SW480 (cell line): ENCODE data around the gene ADPRHL1.
"Not testable (repeated sequence)": the region's sequence is repeated elsewhere in the genome, so short reads cannot be mapped to it uniquely, and the experiment has no call there.

Experiments used
- DNase-seq: peaks from one replicate; pipeline ENCODE4 v3.0.0-alpha.2; 2016; ENCODE audit warnings: low spot score

Gene ADPRHL1

DNA sequence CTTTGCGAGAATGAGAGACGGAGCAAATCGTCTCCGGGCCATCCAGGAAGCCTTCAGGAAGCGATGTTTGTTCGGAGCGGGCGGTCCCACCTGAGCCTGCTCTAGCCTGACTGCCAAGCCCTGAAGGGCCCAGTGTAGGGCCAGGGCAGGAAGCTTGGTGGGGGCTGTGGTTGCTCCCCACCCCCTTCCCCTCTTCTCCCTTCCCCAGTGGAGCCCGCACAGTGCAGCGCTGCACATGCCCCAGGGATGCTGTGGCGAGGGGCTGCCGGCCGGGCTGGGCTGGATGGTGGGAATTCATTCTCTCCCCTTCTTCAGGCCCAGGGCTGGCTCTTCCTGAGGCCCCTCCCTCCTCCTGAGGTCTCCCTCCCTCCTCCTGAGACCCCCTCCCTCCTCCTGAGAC is 82.2 kb downstream of the ADPRHL1 start:
- DNase-seq: no peak

GRCh38 chr13:113369881-113370280 is 83.4 kb downstream of the ADPRHL1 start:
- no peak for DNase-seq

DNA sequence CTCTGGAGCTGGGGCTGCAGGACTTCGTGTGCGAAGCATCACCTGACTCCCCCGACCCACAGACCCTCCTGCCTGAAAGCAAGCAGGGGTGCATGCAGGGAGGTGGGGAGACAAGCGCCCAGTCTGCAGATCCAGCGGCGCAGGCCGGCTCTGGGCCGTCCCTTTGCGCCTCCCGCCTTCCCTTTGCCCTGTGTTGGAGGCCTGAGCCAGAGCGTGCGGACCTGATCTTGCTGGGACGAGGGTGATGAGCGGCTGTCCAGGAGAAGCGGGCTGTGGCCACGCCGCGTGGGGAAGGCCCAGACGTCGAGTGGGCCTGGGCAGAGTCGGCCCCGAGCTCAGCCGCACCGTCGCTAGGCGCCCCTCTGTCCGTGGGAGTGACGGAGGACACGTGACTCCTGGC is 84.1 kb downstream of the ADPRHL1 start:
- DNase-seq: no peak

- not testable (repeated sequence) for DNase-seq
Measured at GRCh38 chr13:113368353-113368752, 84.9 kb downstream of the ADPRHL1 start.

GRCh38 chr13:113367771-113368170 is 85.5 kb downstream of the ADPRHL1 start:
- no peak for DNase-seq

DNA sequence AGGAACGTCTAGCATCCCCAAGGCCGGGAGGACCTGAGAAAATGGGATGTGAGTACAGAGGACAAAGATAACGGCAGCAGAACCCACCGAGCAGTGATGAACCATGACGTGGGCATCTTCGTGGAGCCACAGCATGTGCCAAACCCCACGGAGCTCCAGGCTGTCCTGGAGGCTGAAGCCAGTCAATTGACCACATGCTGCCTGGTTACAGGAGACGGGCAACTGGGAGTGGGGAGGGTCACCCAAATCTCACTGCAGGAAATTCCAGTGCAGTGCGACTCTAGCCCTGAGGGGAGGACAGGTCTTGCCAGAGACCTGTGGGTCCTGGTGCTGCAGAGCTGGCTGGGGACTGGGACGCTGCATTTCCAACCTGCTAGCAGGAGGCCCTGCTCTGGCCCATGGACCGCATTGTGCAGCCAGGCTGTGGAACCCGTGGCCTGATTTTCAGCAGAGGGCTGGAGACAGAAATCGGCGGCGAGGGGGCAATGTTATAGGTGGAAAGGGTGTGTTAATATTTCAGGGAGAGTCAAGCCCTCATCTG is 86.2 kb downstream of the ADPRHL1 start:
- DNase-seq: no peak

GRCh38 chr13:113365971-113366588 is 87.2 kb downstream of the ADPRHL1 start:
- no peak for DNase-seq

GRCh38 chr13:113365583-113365970 is 87.7 kb downstream of the ADPRHL1 start:
- DNase-seq: no peak

GRCh38 chr13:113364901-113365582 is 88.2 kb downstream of the ADPRHL1 start:
- no peak for DNase-seq

- no peak for DNase-seq
Measured at GRCh38 chr13:113364311-113364889, 88.9 kb downstream of the ADPRHL1 start.

DNA sequence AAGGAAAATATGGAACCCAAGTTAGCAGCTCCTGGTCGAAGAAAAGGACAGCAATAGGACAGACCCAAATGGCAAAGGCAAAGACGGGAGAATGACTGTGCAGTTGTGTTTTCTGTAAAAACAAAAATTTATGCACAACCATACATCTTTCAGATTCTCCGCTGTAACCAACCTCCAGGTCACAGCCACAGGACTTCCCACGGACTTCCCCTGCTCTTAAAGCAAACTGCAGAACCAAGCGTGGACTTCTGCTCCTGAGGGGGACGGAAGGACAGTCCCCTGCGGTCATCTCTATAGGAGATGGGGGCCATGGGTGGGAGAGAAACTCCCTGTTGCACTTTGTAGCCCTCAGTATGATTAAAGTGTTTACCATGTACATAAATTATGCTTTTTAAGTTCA is 91.9 kb downstream of the ADPRHL1 start:
- no peak for DNase-seq

DNA sequence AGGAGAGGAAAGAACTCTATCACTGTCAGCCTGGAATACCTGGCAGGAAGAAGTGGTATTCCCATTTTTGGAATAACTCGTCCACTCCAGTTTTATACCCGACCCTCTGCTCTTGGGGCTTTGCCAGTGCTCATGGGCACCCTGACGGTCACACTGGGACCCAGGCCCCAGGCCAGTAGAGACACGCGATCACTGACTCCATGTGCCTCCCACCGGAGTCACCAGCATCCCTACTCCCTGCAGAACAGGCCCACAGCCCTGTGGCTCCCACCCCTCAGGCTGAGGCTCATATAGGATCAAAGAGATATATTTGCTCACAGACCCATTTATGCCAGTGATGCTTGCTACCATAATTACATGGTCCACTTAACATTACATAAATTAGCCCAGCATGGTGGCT is 92.8 kb downstream of the ADPRHL1 start:
- DNase-seq: no peak

DNA sequence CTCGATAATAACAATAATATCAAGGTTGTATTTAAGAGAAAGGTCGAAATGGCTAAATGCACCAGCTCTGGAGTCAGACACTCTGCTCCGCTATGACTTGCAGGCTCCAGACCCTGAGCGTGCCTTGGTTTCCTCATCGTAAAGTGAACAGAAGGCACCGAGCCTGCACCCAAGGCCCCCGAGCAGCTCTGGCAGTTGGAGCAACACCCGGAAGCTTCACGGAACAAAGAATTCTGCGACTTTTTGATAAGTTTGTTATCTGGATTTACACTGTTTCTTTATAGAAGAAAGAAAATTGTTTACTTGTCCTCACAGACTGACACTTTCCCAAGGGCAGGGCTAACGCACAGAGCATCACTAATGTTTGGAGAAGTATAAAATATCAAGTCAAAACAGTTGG is 93.7 kb downstream of the ADPRHL1 start:
- no peak for DNase-seq

DNA sequence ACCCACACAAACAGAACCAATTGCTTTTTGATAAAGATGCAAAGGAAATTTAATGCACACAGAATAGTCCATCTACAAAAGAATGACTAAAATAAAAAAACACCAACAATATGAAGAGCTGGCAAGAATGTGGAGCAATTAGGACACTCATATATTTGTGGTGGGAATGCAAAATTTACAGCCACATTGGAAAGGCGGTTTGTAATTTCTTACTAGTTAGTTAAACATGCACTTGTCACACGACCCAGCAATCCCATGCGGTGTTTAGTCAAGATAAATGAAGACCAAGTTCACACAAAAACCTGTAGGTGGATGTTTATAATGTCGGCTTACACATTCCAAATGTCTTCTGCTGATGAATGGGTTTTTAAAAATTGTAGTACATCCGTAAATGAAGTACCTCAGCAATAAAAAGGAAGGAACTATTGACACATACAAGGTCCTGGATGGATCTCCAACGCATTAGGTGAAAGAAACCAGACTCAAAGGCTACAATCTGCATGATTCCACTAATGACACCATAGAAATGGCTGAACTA is 94.6 kb downstream of the ADPRHL1 start:
- no peak for DNase-seq

DNA sequence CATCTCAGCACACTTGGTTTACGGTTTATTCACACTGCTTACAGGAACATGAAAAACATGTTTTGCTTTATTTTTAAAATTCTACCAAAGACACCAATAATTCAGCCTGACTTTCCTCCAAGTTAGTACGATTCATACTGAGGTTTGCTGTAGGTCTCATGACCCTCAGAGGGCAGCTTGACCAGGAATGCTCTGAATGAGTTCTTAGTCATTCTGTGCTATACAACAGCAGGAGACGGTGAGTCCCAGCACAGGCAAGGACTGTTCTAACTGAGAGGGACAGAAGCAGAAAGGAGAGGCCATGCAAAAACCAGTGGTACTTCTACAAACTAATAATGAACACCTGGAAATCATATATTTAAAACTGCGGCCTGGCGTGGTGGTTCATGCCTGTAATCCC is 95.8 kb downstream of the ADPRHL1 start:
- DNase-seq: no peak

DNA sequence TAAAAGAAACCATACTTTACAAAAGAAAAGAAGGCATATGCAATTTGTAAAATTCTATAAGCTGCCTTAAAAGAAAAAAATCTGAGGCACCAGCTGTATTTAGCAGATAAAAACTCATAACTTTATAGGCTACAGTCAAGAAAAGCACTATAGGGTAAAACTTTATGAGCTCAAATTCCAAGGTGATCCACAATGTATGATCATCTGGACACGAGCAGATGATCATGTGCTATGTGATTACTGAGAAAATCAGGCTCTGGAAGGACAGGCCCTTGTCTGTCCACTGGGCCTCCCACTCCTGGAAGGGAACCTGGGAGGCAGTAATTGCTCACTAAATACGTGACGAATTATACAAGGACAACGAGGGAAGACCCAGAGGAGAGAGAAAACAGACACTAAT is 96.7 kb downstream of the ADPRHL1 start:
- DNase-seq: no peak

GRCh38 chr13:113355621-113356020 is 97.7 kb downstream of the ADPRHL1 start:
- DNase-seq: no peak

GRCh38 chr13:113354831-113355610 is 98.3 kb downstream of the ADPRHL1 start:
- DNase-seq: no peak

- no peak for DNase-seq
Measured at GRCh38 chr13:113353254-113353653, 100.0 kb downstream of the ADPRHL1 start.

DNA sequence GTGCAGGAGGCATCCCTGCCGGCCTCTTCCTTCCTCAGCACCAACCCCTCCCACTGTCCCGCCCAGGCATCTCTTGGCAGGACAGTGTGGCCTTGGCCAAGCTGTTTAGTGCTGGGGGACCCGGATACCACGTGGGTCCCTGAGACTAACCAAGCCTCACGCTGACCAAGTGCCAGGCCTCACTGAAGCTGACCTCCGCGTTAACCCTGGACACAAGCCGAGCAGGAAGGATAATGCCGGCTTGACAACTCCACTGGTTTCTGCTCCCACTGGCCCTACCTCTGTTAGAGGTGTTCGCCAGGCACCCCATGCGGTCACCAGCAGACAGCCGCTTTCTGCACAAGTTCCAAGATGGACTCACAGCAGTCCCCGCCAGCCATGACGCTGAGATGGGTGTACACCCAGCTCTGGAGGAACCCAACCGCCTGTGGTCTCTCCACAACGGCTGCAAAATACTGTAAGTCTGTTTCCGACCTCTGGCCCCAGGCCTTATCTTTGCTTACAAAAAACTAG is 101.7 kb downstream of the ADPRHL1 start:
- DNase-seq: no peak

DNA sequence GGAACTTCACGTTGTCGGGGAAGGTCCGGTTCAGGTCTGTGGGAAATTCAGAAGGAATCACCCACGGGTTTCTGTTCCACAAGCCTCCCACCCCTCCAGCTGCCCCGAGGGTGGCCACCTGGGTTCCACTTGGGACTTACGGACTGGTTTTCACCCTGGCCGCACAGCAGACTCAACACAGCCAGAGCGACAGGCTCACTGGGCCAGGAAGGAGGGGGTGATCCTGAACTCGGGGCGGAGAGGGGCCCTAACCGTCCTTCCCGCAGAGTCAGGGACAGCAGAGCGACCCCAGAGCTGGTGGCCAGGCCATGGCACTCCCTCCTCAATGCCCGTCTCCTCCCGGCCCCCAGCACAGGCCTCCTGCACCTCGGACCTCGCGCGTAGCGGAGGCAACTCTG is 102.4 kb downstream of the ADPRHL1 start:
- no peak for DNase-seq
